ENCODE results near the gene APBA2.

Gene APBA2

DNA sequence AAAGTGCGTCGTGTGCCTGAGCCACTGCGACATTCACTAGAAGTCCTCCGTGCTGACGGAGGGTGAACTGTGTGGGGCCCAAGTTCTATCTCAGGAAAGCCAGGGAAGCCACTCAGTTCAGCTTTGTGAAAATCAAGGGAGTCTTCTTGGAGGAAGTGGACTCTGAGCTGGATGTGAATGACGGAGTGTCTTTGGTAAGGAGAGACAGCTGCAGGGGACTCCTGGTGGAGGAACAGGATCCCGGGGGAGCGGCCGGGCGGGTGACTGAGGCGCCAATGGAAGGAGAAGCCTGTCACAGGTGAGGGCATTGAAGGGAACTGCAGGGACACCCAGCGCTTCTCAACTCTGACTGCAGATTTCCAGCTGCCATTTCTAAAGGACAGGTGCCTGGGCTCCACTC, 75.6 kb downstream of the APBA2 start:
- TF ChIP-seq, protein P1, sequence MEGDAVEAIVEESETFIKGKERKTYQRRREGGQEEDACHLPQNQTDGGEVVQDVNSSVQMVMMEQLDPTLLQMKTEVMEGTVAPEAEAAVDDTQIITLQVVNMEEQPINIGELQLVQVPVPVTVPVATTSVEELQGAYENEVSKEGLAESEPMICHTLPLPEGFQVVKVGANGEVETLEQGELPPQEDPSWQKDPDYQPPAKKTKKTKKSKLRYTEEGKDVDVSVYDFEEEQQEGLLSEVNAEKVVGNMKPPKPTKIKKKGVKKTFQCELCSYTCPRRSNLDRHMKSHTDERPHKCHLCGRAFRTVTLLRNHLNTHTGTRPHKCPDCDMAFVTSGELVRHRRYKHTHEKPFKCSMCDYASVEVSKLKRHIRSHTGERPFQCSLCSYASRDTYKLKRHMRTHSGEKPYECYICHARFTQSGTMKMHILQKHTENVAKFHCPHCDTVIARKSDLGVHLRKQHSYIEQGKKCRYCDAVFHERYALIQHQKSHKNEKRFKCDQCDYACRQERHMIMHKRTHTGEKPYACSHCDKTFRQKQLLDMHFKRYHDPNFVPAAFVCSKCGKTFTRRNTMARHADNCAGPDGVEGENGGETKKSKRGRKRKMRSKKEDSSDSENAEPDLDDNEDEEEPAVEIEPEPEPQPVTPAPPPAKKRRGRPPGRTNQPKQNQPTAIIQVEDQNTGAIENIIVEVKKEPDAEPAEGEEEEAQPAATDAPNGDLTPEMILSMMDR (IDR thresholded peaks at IDR 0.05; ENCODE audit: control insufficient read depth, extremely low read depth, insufficient read depth) = no peak

DNA sequence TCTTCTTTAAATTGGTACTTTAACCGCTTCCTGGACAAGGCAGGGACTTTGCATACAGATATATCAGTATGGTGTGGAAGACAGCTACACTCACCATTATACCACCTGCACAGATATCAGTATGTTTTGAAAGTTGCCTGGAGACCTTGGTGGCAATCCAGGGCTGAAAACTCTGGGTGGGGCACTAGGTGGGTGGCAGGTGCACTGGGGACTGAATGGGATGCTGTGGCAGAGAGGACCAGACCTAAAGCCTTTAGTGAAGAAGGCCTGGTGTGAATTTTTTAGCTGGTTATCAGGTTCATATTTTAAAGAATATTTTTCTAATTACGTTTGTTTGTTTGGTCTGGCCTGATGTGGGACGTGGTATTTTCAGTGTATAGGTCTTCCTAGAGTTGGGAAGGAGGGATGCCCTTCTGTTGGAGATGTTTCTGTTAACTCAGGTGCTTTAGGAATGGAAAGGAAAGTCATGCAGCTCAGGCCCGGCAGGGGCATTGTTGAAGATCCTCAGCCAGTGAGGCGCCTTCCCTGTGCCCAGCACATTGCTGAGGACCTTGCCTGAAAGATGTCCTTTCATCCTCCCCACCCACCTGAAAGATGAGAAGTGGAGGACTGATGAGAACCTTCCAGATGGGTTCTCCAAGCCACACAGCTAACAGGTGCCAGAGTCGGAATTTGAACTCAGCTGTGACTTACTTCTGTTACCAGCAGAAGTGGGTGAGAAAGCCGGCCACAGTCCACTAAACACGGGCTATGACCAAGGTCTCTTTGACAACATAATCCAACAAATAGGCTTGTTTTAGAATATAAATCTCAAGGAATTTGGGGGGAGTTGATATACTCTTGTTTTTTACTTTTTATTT, 77.3 kb downstream of the APBA2 start:
- no peak for DNase-seq (ENCODE audit: low read depth)
- TF ChIP-seq, protein P1 (IDR thresholded peaks at IDR 0.05; ENCODE audit: control insufficient read depth, extremely low read depth, insufficient read depth) = no peak
- H3K4me3 ChIP-seq (ENCODE audit: low read depth, low read length) = no peak overlapping the region

More for the DNA sequence above, 75.6 kb downstream of the APBA2 start:
- H3K4me3 ChIP-seq (ENCODE audit: low read depth, low read length) = no peak overlapping the region
- DNase-seq (ENCODE audit: low read depth) = no peak

DNA sequence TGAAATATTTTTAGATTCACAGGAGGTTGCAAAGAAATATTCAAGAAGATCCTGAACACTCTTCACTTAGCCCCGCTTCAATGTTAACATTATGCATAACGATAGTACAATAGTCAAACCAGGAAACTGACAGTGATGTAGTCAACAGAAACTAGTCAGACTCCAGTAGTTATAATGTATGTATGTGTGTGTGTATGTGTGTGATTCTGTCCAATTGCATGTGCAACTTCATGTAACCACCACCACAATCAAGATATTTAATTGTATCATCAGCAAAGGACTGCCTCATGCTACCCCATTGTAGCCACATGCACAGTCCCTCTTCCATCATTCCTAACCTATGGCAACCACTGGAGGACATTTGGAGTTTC, 77.9 kb downstream of the APBA2 start:
- H3K4me3 ChIP-seq (ENCODE audit: low read depth, low read length) = no peak overlapping the region
- no peak for DNase-seq (ENCODE audit: low read depth)
- TF ChIP-seq, protein P1 (IDR thresholded peaks at IDR 0.05; ENCODE audit: control insufficient read depth, extremely low read depth, insufficient read depth) = no peak

DNA sequence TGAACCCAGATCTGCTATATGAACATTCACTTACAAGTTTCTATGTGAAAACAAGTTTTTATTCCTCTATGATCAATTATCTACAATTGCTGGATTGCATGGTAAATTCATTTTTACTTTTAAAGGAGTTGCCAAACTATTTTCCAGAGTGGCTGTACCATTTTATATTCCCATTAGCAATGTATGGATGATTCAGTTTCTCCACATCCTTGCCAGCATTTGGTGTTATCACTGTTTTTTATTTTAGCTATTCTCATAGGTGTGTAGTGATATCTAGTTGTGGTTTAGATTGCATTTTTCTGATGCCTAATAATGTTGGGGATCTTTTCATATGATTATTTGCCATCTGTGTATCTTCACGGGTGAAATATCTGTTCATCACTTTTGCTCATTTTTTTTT, 78.3 kb downstream of the APBA2 start:
- TF ChIP-seq, protein P1 (IDR thresholded peaks at IDR 0.05; ENCODE audit: control insufficient read depth, extremely low read depth, insufficient read depth) = no peak
- DNase-seq (ENCODE audit: low read depth) = no peak
- no peak overlapping the region for H3K4me3 ChIP-seq (ENCODE audit: low read depth, low read length)

DNA sequence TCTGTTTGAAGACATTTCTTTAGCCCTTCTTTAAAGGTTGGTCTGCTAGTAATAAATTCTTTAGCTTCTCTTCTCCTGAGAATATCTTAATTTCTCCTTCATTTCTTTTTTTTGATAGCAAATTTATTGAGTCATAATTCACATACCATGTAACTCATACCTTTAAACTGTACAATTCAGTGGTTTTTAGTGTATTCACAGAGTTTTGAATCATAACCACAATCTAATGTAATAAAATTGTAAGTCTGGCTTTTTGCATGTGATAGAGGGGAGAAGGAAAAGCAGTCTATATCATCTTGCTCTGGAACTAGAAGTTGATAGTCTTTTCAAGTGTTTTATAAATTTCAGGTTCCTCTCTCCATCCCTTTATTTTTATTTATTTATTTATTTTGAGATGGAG, 81.3 kb downstream of the APBA2 start:
- TF ChIP-seq, protein P1 (IDR thresholded peaks at IDR 0.05; ENCODE audit: control insufficient read depth, extremely low read depth, insufficient read depth) = no peak
- no peak for DNase-seq (ENCODE audit: low read depth)

DNA sequence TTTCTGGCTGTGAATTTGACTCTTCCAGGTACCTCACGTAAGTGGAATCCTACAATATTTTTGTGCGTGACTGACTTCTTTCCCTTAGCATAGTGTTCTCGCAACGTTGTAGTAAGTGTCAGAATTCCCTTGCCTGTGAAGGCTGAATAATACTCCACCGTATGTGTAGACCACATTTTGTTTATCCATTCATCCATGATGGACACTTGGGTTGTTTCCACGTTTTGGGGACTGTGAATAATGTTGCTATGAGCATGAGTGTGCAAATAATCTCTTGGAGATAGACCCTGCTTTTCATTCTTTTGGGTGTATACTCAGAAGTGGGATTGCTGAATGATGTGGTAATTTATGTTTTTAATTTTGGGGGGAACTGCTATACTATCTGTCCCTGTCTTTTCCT, 82.2 kb downstream of the APBA2 start:
- no peak for DNase-seq (ENCODE audit: low read depth)
- no peak overlapping the region for H3K4me3 ChIP-seq (ENCODE audit: low read depth, low read length)
- TF ChIP-seq, protein P1 (IDR thresholded peaks at IDR 0.05; ENCODE audit: control insufficient read depth, extremely low read depth, insufficient read depth) = no peak

More for the DNA sequence above, 81.3 kb downstream of the APBA2 start:
- H3K4me3 ChIP-seq (ENCODE audit: low read depth, low read length) = no peak overlapping the region
